MM.1S (cell line): ENCODE measurements around the gene AKR7A2.

Experiments
- CTCF ChIP-seq: fragments of 300-600 bp; sonication (generic); IDR thresholded peaks from 2 replicates; pipeline ENCODE4 v1.5.1; 2016; ENCODE audit warnings: antibody characterized with exemption, low read length, mixed read lengths
- EZH2phosphoT487 ChIP-seq: fragments of 300-600 bp; sonication (generic); IDR thresholded peaks from 2 replicates; pipeline ENCODE4 v1.6.1; 2018; ENCODE audit warnings: antibody characterized with exemption, low read length

- TF ChIP-seq CTCF (no peak), EZH2phosphoT487 (no peak)
Measured at GRCh38 chr1:19356266-19356665, 44.3 kb upstream of the AKR7A2 start.
